WTC11 (cell line): ENCODE results near the gene SERPINF2. TPM values are rescaled to one million over a fixed set of nuclear protein-coding genes. Genes with fewer than 3 reads are reported as not detected.

ENCODE experiments used
- FOXK1 ChIP-seq: sonication (generic); formaldehyde crosslinking; IDR thresholded peaks from 2 replicates; pipeline ENCODE4 v1.8.0; 2022; ENCODE audit warnings: mild to moderate bottlenecking, moderate library complexity, missing genetic modification reagents
- GABPB1 ChIP-seq: sonication (generic); formaldehyde crosslinking; IDR thresholded peaks from 2 replicates; pipeline ENCODE4 v1.8.1; 2023; ENCODE audit warnings: mild to moderate bottlenecking, missing genetic modification reagents
- GRHL2 ChIP-seq: fragments of 250-450 bp; sonication (Bioruptor Pico); IDR thresholded peaks from 2 replicates; pipeline ENCODE4 v1.8.0; 2022; ENCODE audit warnings: mild to moderate bottlenecking, moderate library complexity; ENCODE audit not compliant: insufficient replicate concordance, severe bottlenecking
- HMGA2 ChIP-seq: fragments of 250-450 bp; sonication (Bioruptor Pico); IDR thresholded peaks from 2 replicates; pipeline ENCODE4 v1.4.0; 2021; ENCODE audit warnings: mild to moderate bottlenecking, moderate library complexity
- IRF2 ChIP-seq: sonication (generic); formaldehyde crosslinking; IDR thresholded peaks from 2 replicates; pipeline ENCODE4 v1.8.0; 2022; ENCODE audit warnings: low read depth, missing genetic modification reagents, borderline replicate concordance
- JUN ChIP-seq: sonication (generic); formaldehyde crosslinking; IDR thresholded peaks from 2 replicates; pipeline ENCODE4 v1.8.0; 2023; ENCODE audit warnings: mild to moderate bottlenecking, missing genetic modification reagents
- MYBL2 ChIP-seq: sonication (generic); formaldehyde crosslinking; IDR thresholded peaks from 2 replicates; pipeline ENCODE4 v1.8.1; 2023; ENCODE audit warnings: mild to moderate bottlenecking, moderate library complexity, missing genetic modification reagents
- NFE2L1 ChIP-seq: sonication (generic); formaldehyde crosslinking; IDR thresholded peaks from 2 replicates; pipeline ENCODE4 v1.8.1; 2023; ENCODE audit warnings: missing genetic modification reagents
- NFYB ChIP-seq: sonication (generic); formaldehyde crosslinking; conservative IDR thresholded peaks from 2 replicates; pipeline ENCODE4 v1.8.0; 2022; ENCODE audit warnings: low read depth, missing genetic modification reagents
- NR2C2 ChIP-seq: sonication (generic); formaldehyde crosslinking; IDR thresholded peaks from 2 replicates; pipeline ENCODE4 v1.8.0; 2022; ENCODE audit warnings: mild to moderate bottlenecking, missing genetic modification reagents
- SP1 ChIP-seq: sonication (generic); formaldehyde crosslinking; conservative IDR thresholded peaks from 2 replicates; pipeline ENCODE4 v1.8.1; 2022; ENCODE audit warnings: missing genetic modification reagents
- total RNA-seq: library from RNA; stranded (reverse); gene quantifications from 3 replicates; pipeline ENCODE4 v1.2.3, GENCODE V29; 2021
- TF ChIP-seq, protein P1 (sequence below): fragments of 250-450 bp; sonication (Bioruptor Pico); IDR thresholded peaks from 2 replicates; pipeline ENCODE4 v1.9.0; 2021; ENCODE audit warnings: mild to moderate bottlenecking, borderline replicate concordance
- TF ChIP-seq, protein P2 (sequence below): sonication (generic); formaldehyde crosslinking; IDR thresholded peaks from 2 replicates; pipeline ENCODE4 v1.8.0; 2023; ENCODE audit warnings: missing genetic modification reagents, mild to moderate bottlenecking, borderline replicate concordance
- TF ChIP-seq, protein P3 (sequence below): sonication (generic); formaldehyde crosslinking; IDR thresholded peaks from 2 replicates; pipeline ENCODE4 v1.8.0; 2022; ENCODE audit warnings: mild to moderate bottlenecking, missing genetic modification reagents
- TF ChIP-seq, protein P4 (sequence below): sonication (generic); formaldehyde crosslinking; IDR thresholded peaks from 2 replicates; pipeline ENCODE4 v1.8.0; 2022; ENCODE audit warnings: mild to moderate bottlenecking, missing genetic modification reagents
- TF ChIP-seq, protein P5 (sequence below): sonication (generic); formaldehyde crosslinking; IDR thresholded peaks from 2 replicates; pipeline ENCODE4 v1.8.0; 2023; ENCODE audit warnings: missing genetic modification reagents
- TF ChIP-seq, protein P6 (sequence below): fragments of 250-450 bp; sonication (Bioruptor Pico); IDR thresholded peaks from 2 replicates; pipeline ENCODE4 v1.9.0; 2021; ENCODE audit warnings: mild to moderate bottlenecking
- TF ChIP-seq, protein P7 (sequence below): fragments of 250-450 bp; sonication (Bioruptor Pico); IDR thresholded peaks from 2 replicates; pipeline ENCODE4 v2.1.2; 2022; ENCODE audit warnings: mild to moderate bottlenecking, moderate library complexity
- TF ChIP-seq, protein P8 (sequence below): sonication (generic); formaldehyde crosslinking; IDR thresholded peaks from 2 replicates; pipeline ENCODE4 v1.8.1; 2023; ENCODE audit warnings: mild to moderate bottlenecking, missing genetic modification reagents, borderline replicate concordance
- TF ChIP-seq, protein P9 (sequence below): sonication (generic); formaldehyde crosslinking; IDR thresholded peaks from 2 replicates; pipeline ENCODE4 v1.8.0; 2022; ENCODE audit warnings: mild to moderate bottlenecking, missing genetic modification reagents

The SERPINF2 gene
- total RNA-seq, 1 experiment from 2014 or later, result 1.6 TPM

DNA sequence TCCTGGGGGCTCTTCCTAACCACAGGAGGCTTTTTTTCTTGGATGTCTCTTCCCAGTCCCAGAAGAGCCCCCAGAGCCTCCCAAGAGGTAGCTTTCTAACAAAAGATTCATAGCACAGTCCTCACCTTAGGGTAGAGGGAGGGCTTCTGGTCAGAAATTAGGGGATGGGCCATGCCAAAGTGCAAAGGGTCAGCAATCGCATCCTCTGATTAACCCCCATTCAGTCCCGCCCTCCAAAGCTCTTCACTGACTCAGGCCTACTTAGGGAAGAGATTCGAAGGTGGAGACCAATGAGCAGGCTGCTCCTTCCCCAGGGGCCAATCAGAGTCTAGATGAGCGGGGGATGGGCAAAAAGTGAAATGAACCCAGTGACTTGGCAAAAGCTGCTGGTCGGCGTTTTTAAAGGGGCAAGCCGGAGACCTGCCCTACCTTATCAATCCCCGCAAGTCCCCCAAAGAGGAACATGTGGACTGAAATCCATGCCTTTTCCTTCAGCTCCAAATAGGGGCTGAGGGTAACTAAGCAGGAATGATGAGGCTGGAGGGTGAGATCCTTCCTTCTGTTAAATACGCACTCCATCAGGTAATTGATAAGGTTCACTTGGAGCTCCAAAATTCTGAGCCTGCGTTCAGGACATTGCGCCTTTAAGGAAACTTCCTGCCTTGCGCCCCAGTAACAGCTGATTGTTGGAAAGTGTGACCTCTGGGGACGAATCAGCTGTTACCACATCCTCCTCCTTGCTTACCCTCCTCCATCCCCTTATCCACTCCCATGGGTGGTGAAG is 25.6 kb upstream of the SERPINF2 start (continued):
- TF ChIP-seq, protein P1, sequence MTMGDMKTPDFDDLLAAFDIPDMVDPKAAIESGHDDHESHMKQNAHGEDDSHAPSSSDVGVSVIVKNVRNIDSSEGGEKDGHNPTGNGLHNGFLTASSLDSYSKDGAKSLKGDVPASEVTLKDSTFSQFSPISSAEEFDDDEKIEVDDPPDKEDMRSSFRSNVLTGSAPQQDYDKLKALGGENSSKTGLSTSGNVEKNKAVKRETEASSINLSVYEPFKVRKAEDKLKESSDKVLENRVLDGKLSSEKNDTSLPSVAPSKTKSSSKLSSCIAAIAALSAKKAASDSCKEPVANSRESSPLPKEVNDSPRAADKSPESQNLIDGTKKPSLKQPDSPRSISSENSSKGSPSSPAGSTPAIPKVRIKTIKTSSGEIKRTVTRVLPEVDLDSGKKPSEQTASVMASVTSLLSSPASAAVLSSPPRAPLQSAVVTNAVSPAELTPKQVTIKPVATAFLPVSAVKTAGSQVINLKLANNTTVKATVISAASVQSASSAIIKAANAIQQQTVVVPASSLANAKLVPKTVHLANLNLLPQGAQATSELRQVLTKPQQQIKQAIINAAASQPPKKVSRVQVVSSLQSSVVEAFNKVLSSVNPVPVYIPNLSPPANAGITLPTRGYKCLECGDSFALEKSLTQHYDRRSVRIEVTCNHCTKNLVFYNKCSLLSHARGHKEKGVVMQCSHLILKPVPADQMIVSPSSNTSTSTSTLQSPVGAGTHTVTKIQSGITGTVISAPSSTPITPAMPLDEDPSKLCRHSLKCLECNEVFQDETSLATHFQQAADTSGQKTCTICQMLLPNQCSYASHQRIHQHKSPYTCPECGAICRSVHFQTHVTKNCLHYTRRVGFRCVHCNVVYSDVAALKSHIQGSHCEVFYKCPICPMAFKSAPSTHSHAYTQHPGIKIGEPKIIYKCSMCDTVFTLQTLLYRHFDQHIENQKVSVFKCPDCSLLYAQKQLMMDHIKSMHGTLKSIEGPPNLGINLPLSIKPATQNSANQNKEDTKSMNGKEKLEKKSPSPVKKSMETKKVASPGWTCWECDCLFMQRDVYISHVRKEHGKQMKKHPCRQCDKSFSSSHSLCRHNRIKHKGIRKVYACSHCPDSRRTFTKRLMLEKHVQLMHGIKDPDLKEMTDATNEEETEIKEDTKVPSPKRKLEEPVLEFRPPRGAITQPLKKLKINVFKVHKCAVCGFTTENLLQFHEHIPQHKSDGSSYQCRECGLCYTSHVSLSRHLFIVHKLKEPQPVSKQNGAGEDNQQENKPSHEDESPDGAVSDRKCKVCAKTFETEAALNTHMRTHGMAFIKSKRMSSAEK, result no peak
- TF ChIP-seq NFE2L1 (CRISPR knock-in tag) (peak; percentile 98), GRHL2 (CRISPR knock-in tag) (no peak), NFYB (CRISPR knock-in tag) (peak; percentile 68), SP1 (peak; percentile 59), MYBL2 (CRISPR knock-in tag) (no peak), FOXK1 (CRISPR knock-in tag) (peak; percentile 72), JUN (no peak), GABPB1 (CRISPR knock-in tag) (0 out of 2 replicates have a peak, but pooled peaks have one; percentile 38), IRF2 (CRISPR knock-in tag) (no peak), HMGA2 (CRISPR knock-in tag) (no peak), NR2C2 (no peak)
- TF ChIP-seq, protein P2, sequence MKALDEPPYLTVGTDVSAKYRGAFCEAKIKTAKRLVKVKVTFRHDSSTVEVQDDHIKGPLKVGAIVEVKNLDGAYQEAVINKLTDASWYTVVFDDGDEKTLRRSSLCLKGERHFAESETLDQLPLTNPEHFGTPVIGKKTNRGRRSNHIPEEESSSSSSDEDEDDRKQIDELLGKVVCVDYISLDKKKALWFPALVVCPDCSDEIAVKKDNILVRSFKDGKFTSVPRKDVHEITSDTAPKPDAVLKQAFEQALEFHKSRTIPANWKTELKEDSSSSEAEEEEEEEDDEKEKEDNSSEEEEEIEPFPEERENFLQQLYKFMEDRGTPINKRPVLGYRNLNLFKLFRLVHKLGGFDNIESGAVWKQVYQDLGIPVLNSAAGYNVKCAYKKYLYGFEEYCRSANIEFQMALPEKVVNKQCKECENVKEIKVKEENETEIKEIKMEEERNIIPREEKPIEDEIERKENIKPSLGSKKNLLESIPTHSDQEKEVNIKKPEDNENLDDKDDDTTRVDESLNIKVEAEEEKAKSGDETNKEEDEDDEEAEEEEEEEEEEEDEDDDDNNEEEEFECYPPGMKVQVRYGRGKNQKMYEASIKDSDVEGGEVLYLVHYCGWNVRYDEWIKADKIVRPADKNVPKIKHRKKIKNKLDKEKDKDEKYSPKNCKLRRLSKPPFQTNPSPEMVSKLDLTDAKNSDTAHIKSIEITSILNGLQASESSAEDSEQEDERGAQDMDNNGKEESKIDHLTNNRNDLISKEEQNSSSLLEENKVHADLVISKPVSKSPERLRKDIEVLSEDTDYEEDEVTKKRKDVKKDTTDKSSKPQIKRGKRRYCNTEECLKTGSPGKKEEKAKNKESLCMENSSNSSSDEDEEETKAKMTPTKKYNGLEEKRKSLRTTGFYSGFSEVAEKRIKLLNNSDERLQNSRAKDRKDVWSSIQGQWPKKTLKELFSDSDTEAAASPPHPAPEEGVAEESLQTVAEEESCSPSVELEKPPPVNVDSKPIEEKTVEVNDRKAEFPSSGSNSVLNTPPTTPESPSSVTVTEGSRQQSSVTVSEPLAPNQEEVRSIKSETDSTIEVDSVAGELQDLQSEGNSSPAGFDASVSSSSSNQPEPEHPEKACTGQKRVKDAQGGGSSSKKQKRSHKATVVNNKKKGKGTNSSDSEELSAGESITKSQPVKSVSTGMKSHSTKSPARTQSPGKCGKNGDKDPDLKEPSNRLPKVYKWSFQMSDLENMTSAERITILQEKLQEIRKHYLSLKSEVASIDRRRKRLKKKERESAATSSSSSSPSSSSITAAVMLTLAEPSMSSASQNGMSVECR, result 0 out of 2 replicates have a peak, but pooled peaks have one; percentile 13
- TF ChIP-seq, protein P3, sequence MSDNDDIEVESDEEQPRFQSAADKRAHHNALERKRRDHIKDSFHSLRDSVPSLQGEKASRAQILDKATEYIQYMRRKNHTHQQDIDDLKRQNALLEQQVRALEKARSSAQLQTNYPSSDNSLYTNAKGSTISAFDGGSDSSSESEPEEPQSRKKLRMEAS (CRISPR knock-in tag), result peak; percentile 63; the same call in 1 of the 2 replicates
- TF ChIP-seq, protein P4, sequence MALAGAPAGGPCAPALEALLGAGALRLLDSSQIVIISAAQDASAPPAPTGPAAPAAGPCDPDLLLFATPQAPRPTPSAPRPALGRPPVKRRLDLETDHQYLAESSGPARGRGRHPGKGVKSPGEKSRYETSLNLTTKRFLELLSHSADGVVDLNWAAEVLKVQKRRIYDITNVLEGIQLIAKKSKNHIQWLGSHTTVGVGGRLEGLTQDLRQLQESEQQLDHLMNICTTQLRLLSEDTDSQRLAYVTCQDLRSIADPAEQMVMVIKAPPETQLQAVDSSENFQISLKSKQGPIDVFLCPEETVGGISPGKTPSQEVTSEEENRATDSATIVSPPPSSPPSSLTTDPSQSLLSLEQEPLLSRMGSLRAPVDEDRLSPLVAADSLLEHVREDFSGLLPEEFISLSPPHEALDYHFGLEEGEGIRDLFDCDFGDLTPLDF (CRISPR knock-in tag), result no peak
- TF ChIP-seq, protein P5, sequence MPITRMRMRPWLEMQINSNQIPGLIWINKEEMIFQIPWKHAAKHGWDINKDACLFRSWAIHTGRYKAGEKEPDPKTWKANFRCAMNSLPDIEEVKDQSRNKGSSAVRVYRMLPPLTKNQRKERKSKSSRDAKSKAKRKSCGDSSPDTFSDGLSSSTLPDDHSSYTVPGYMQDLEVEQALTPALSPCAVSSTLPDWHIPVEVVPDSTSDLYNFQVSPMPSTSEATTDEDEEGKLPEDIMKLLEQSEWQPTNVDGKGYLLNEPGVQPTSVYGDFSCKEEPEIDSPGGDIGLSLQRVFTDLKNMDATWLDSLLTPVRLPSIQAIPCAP (CRISPR knock-in tag), result no peak
- TF ChIP-seq, protein P6, sequence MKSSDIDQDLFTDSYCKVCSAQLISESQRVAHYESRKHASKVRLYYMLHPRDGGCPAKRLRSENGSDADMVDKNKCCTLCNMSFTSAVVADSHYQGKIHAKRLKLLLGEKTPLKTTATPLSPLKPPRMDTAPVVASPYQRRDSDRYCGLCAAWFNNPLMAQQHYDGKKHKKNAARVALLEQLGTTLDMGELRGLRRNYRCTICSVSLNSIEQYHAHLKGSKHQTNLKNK (CRISPR knock-in tag), result no peak
- TF ChIP-seq, protein P7, sequence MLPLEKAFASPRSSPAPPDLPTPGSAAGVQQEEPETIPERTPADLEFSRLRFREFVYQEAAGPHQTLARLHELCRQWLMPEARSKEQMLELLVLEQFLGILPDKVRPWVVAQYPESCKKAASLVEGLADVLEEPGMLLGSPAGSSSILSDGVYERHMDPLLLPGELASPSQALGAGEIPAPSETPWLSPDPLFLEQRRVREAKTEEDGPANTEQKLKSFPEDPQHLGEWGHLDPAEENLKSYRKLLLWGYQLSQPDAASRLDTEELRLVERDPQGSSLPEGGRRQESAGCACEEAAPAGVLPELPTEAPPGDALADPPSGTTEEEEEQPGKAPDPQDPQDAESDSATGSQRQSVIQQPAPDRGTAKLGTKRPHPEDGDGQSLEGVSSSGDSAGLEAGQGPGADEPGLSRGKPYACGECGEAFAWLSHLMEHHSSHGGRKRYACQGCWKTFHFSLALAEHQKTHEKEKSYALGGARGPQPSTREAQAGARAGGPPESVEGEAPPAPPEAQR (CRISPR knock-in tag), result no peak
- TF ChIP-seq, protein P8, sequence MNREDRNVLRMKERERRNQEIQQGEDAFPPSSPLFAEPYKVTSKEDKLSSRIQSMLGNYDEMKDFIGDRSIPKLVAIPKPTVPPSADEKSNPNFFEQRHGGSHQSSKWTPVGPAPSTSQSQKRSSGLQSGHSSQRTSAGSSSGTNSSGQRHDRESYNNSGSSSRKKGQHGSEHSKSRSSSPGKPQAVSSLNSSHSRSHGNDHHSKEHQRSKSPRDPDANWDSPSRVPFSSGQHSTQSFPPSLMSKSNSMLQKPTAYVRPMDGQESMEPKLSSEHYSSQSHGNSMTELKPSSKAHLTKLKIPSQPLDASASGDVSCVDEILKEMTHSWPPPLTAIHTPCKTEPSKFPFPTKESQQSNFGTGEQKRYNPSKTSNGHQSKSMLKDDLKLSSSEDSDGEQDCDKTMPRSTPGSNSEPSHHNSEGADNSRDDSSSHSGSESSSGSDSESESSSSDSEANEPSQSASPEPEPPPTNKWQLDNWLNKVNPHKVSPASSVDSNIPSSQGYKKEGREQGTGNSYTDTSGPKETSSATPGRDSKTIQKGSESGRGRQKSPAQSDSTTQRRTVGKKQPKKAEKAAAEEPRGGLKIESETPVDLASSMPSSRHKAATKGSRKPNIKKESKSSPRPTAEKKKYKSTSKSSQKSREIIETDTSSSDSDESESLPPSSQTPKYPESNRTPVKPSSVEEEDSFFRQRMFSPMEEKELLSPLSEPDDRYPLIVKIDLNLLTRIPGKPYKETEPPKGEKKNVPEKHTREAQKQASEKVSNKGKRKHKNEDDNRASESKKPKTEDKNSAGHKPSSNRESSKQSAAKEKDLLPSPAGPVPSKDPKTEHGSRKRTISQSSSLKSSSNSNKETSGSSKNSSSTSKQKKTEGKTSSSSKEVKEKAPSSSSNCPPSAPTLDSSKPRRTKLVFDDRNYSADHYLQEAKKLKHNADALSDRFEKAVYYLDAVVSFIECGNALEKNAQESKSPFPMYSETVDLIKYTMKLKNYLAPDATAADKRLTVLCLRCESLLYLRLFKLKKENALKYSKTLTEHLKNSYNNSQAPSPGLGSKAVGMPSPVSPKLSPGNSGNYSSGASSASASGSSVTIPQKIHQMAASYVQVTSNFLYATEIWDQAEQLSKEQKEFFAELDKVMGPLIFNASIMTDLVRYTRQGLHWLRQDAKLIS, result no peak
- TF ChIP-seq, protein P9, sequence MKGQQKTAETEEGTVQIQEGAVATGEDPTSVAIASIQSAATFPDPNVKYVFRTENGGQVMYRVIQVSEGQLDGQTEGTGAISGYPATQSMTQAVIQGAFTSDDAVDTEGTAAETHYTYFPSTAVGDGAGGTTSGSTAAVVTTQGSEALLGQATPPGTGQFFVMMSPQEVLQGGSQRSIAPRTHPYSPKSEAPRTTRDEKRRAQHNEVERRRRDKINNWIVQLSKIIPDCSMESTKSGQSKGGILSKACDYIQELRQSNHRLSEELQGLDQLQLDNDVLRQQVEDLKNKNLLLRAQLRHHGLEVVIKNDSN (CRISPR knock-in tag), result peak; percentile 51; the same call in 1 of the 2 replicates
